Measurements from ENCODE around the gene IL2.

- TF ChIP-seq, protein P1, sequence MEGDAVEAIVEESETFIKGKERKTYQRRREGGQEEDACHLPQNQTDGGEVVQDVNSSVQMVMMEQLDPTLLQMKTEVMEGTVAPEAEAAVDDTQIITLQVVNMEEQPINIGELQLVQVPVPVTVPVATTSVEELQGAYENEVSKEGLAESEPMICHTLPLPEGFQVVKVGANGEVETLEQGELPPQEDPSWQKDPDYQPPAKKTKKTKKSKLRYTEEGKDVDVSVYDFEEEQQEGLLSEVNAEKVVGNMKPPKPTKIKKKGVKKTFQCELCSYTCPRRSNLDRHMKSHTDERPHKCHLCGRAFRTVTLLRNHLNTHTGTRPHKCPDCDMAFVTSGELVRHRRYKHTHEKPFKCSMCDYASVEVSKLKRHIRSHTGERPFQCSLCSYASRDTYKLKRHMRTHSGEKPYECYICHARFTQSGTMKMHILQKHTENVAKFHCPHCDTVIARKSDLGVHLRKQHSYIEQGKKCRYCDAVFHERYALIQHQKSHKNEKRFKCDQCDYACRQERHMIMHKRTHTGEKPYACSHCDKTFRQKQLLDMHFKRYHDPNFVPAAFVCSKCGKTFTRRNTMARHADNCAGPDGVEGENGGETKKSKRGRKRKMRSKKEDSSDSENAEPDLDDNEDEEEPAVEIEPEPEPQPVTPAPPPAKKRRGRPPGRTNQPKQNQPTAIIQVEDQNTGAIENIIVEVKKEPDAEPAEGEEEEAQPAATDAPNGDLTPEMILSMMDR (IDR thresholded peaks at IDR 0.05; ENCODE audit: low read depth, low read length) = no peak
- no peak for TF ChIP-seq EZH2phosphoT487 (IDR thresholded peaks at IDR 0.05; ENCODE audit: low read depth)
Observed at GRCh38 chr4:122481766-122482405, 25.4 kb upstream of the IL2 start.

All from OCI-LY3 (cell line).